Effector memory CD8-positive, alpha-beta T cell (primary cell): Measurements from ENCODE around the gene CFAP45.

Experiments used
- ATAC-seq: fragments of 150-1000 bp; cut with Tn5 transposase; replicated peaks from 2 replicates; pipeline ENCODE4 v1.10.0; 2021; ENCODE audit warnings: mild to moderate bottlenecking, moderate library complexity
- DNase-seq, 3 experiments: peaks; one replicate each; pipeline ENCODE4 v3.0.0; 2021
- H3K27ac Mint-ChIP-seq, 2 donors: one replicate each; pipeline ENCODE4 v1.8.0; 2022; ENCODE audit warnings: mild to moderate bottlenecking in 2 of 2, mixed read lengths in 2 of 2, moderate library complexity in 2 of 2
- H3K27me3 Mint-ChIP-seq, 2 donors: one replicate each; pipeline ENCODE4 v1.8.0; 2022; ENCODE audit warnings: mixed read lengths in 2 of 2
- H3K36me3 Mint-ChIP-seq: one replicate; pipeline ENCODE4 v1.8.0; 2022; ENCODE audit warnings: mild to moderate bottlenecking, moderate library complexity, mixed read lengths; ENCODE audit not compliant: insufficient read depth
- H3K4me1 Mint-ChIP-seq, 2 donors: one replicate each; pipeline ENCODE4 v1.8.0; 2022; ENCODE audit warnings: low read depth in 2 of 2, mixed read lengths in 2 of 2
- H3K4me3 Mint-ChIP-seq, 2 donors: one replicate each; pipeline ENCODE4 v1.8.0; 2022; ENCODE audit warnings: mild to moderate bottlenecking in 2 of 2, mixed read lengths in 2 of 2, moderate library complexity in 2 of 2
- H3K9me3 Mint-ChIP-seq, 2 donors: one replicate each; pipeline ENCODE4 v1.8.0; 2022; ENCODE audit warnings: mixed read lengths in 2 of 2
- total RNA-seq, 9 experiments: gene quantifications; one replicate each; lab custom pipeline; 2026; lab: John Stamatoyannopoulos, UW

CFAP45 gene
- total RNA-seq: 0.49 to 6.8 (median 1.5) reads per million in 9 experiments

GRCh38 chr1:159900086-159900680 is at the start of gene CFAP45:
CFAP45 (minus strand) TSS chr1:159900165; CDS start chr1:159900098, 67 bp downstream.
- DNase-seq (no peak), ATAC-seq (peak; percentile 57)
- H3K9me3 Mint-ChIP-seq: no peaks in the 10 kb centered on the region
- peak within 1 kb of the TSS in 1 of 2 donors; percentile 61 for H3K27ac Mint-ChIP-seq
- peaks cover 0 to 10% of the 10 kb centered on the region in 2 donors for H3K4me1 Mint-ChIP-seq
- H3K36me3 Mint-ChIP-seq: peaks cover 8% of the 10 kb centered on the region
- peaks cover 0 to 19% of the 10 kb centered on the region in 2 donors for H3K27me3 Mint-ChIP-seq
- H3K4me3 Mint-ChIP-seq: no peak within 1 kb of the TSS

- H3K27me3 Mint-ChIP-seq: peaks cover 52 to 70% of the 10 kb centered on the region in 2 donors
- H3K4me3 Mint-ChIP-seq: no peak overlapping the region
- DNase-seq: no peak
- no peaks in the 10 kb centered on the region for H3K9me3 Mint-ChIP-seq
- no peak for ATAC-seq
- no peaks in the 10 kb centered on the region for H3K36me3 Mint-ChIP-seq
- H3K27ac Mint-ChIP-seq: peak overlapping the region in 1 of 2 donors; percentile 14
- peaks cover 10% of the 10 kb centered on the region in 2 donors for H3K4me1 Mint-ChIP-seq
These were observed 49.2 kb upstream of the CFAP45 start for GRCh38 chr1:159949123-159949522.

- Mint-ChIP-seq H3K4me1 (peaks cover 10% of the 10 kb centered on the region in 2 donors), H3K27me3 (peaks cover 53 to 70% of the 10 kb centered on the region in 2 donors), H3K27ac (no peak overlapping the region), H3K4me3 (no peak overlapping the region), H3K36me3 (no peaks in the 10 kb centered on the region), H3K9me3 (no peaks in the 10 kb centered on the region)
- no peak for ATAC-seq
- DNase-seq: no peak
These were observed 48.0 kb upstream of the CFAP45 start for GRCh38 chr1:159947942-159948341.

GRCh38 chr1:159946242-159947187 is 46.5 kb upstream of the CFAP45 start:
- no peaks in the 10 kb centered on the region for H3K9me3 Mint-ChIP-seq

GRCh38 chr1:159945483-159946241 is 45.7 kb upstream of the CFAP45 start, which contains the start of gene IGSF9:
IGSF9 (minus strand) TSS chr1:159945613; CDS start chr1:159943454, 2,159 bp downstream.
- DNase-seq: peak; percentile 61 to 72 (median 71)
- Mint-ChIP-seq H3K4me1 (peaks cover 10% of the 10 kb centered on the region in 2 donors), H3K27ac (peak within 1 kb of the TSS in 1 of 2 donors; percentile 11), H3K27me3 (peaks cover 31 to 70% of the 10 kb centered on the region in 2 donors), H3K4me3 (peak within 1 kb of the TSS; percentile 52 to 73), H3K36me3 (no peaks in the 10 kb centered on the region), H3K9me3 (no peaks in the 10 kb centered on the region)
- peak; percentile 97 for ATAC-seq

More at GRCh38 chr1:159946242-159947187, 46.5 kb upstream of the CFAP45 start:
- ATAC-seq: no peak
- H3K27ac Mint-ChIP-seq: no peak overlapping the region
- peak overlapping the region; percentile 52 to 73 for H3K4me3 Mint-ChIP-seq
- peaks cover 39 to 70% of the 10 kb centered on the region in 2 donors for H3K27me3 Mint-ChIP-seq
- DNase-seq: no peak
- no peaks in the 10 kb centered on the region for H3K36me3 Mint-ChIP-seq
- peaks cover 10% of the 10 kb centered on the region in 2 donors for H3K4me1 Mint-ChIP-seq

GRCh38 chr1:159944623-159945455 is 44.9 kb upstream of the CFAP45 start:
- Mint-ChIP-seq H3K4me1 (peaks cover 10% of the 10 kb centered on the region in 2 donors), H3K9me3 (no peaks in the 10 kb centered on the region), H3K4me3 (peak overlapping the region; percentile 52 to 73), H3K27ac (peak overlapping the region in 1 of 2 donors; percentile 11), H3K27me3 (peaks cover 24 to 70% of the 10 kb centered on the region in 2 donors), H3K36me3 (no peaks in the 10 kb centered on the region)
- ATAC-seq (no peak), DNase-seq (no peak)

- no peak overlapping the region for H3K27ac Mint-ChIP-seq
- peaks cover 10% of the 10 kb centered on the region in 2 donors for H3K4me1 Mint-ChIP-seq
- H3K4me3 Mint-ChIP-seq: no peak overlapping the region
- H3K9me3 Mint-ChIP-seq: no peaks in the 10 kb centered on the region
- ATAC-seq: no peak
- no peak for DNase-seq
- H3K27me3 Mint-ChIP-seq: peaks cover 27 to 63% of the 10 kb centered on the region in 2 donors
- no peaks in the 10 kb centered on the region for H3K36me3 Mint-ChIP-seq
These were observed 44.1 kb upstream of the CFAP45 start for GRCh38 chr1:159943908-159944622.

GRCh38 chr1:159943278-159943640 is 43.3 kb upstream of the CFAP45 start:
- no peaks in the 10 kb centered on the region for H3K36me3 Mint-ChIP-seq
- ATAC-seq (no peak), DNase-seq (no peak)
- no peaks in the 10 kb centered on the region for H3K9me3 Mint-ChIP-seq
- H3K4me1 Mint-ChIP-seq: peaks cover 10% of the 10 kb centered on the region in 2 donors
- H3K27me3 Mint-ChIP-seq: peaks cover 29 to 62% of the 10 kb centered on the region in 2 donors
- no peak overlapping the region for H3K4me3 Mint-ChIP-seq
- no peak overlapping the region for H3K27ac Mint-ChIP-seq

- DNase-seq: no peak
- Mint-ChIP-seq H3K27me3 (peaks cover 29 to 62% of the 10 kb centered on the region in 2 donors), H3K9me3 (no peaks in the 10 kb centered on the region), H3K27ac (no peak overlapping the region), H3K4me3 (no peak overlapping the region), H3K4me1 (peaks cover 10% of the 10 kb centered on the region in 2 donors), H3K36me3 (no peaks in the 10 kb centered on the region)
- no peak for ATAC-seq
These were observed 42.8 kb upstream of the CFAP45 start for GRCh38 chr1:159942632-159943277.

GRCh38 chr1:159941591-159942560 is 41.9 kb upstream of the CFAP45 start:
- Mint-ChIP-seq H3K9me3 (no peaks in the 10 kb centered on the region), H3K4me3 (no peak overlapping the region), H3K36me3 (peaks cover 2% of the 10 kb centered on the region), H3K27ac (no peak overlapping the region), H3K27me3 (peaks cover 29 to 62% of the 10 kb centered on the region in 2 donors), H3K4me1 (peaks cover 10% of the 10 kb centered on the region in 2 donors)
- ATAC-seq (no peak), DNase-seq (no peak)

GRCh38 chr1:159941141-159941540 is 41.2 kb upstream of the CFAP45 start:
- DNase-seq: no peak
- H3K36me3 Mint-ChIP-seq: peaks cover 3% of the 10 kb centered on the region
- H3K9me3 Mint-ChIP-seq: no peaks in the 10 kb centered on the region
- peaks cover 29 to 62% of the 10 kb centered on the region in 2 donors for H3K27me3 Mint-ChIP-seq
- peaks cover 10 to 15% of the 10 kb centered on the region in 2 donors for H3K4me1 Mint-ChIP-seq
- no peak overlapping the region for H3K27ac Mint-ChIP-seq
- ATAC-seq: no peak
- H3K4me3 Mint-ChIP-seq: no peak overlapping the region
